Thoracic aorta (tissue), 2 donors: ENCODE measurements around the gene GASK1A. TPM values are rescaled to one million over a fixed set of nuclear protein-coding genes. Genes with fewer than 3 reads are reported as not detected.

Source experiments
- ATAC-seq: fragments of 150-250 bp; one replicate; pipeline ENCODE4 v1.8.0; 2017; ENCODE audit warnings: low read depth; ENCODE audit not compliant: insufficient number of reproducible peaks, low FRiP score
- DNase-seq: peaks from one replicate; pipeline ENCODE4 v3.0.0-alpha.2; 2020; ENCODE audit warnings: low spot score
- H3K27ac ChIP-seq, 2 donors: fragments of 200-600 bp; sonication (generic); 1 replicate in 1 of 2; 2 replicates in 1 of 2; pipeline ENCODE4 v1.5.1; 2016; ENCODE audit warnings: mild to moderate bottlenecking in 2 of 2, moderate library complexity in 2 of 2
- H3K27me3 ChIP-seq: fragments of 200-600 bp; sonication (generic); replicated peaks from 2 replicates; pipeline ENCODE4 v1.6.0; 2016; ENCODE audit warnings: mild to moderate bottlenecking; ENCODE audit not compliant: insufficient read depth
- H3K36me3 ChIP-seq: fragments of 200-600 bp; sonication (generic); one replicate; pipeline ENCODE4 v1.5.1; 2016
- H3K4me1 ChIP-seq, 2 donors: fragments of 200-600 bp; sonication (generic); 1 replicate in 1 of 2; 2 replicates in 1 of 2; pipeline versions ENCODE4 v1.5.1 to v1.6.0; 2016; ENCODE audit warnings: low read depth in 2 of 2, mild to moderate bottlenecking in 1 of 2; ENCODE audit not compliant: control insufficient read depth in 1 of 2
- H3K4me3 ChIP-seq: fragments of 200-600 bp; sonication (generic); 2 replicates; pipeline ENCODE4 v1.5.1; 2016; ENCODE audit warnings: mild to moderate bottlenecking
- H3K9me3 ChIP-seq: fragments of 200-600 bp; sonication (generic); 2 replicates; pipeline ENCODE4 v1.5.1; 2016
- total RNA-seq, 2 donors: library from RNA; depleted of rRNA; stranded (reverse); fragments of >200 nt; gene quantifications; one replicate each; pipeline versions ENCODE4 v1.1.0 to v1.2.3, GENCODE V29; 2016
- TF ChIP-seq, protein P1 (sequence below): fragments of 200-600 bp; sonication (generic); IDR thresholded peaks from one replicate; pipeline ENCODE4 v1.5.1; 2019; ENCODE audit warnings: antibody characterized with exemption

The GASK1A gene
- total RNA-seq, 2 donors from 2014 or later = 10.2 to 37.3 TPM

GRCh38 chr3:43095370-43095769, 116.3 kb downstream of the GASK1A start:
- no peaks in the 10 kb centered on the region for H3K27me3 ChIP-seq
- no peaks in the 10 kb centered on the region for H3K4me1 ChIP-seq
- ATAC-seq (no peak), DNase-seq (no peak)
- TF ChIP-seq, protein P1, sequence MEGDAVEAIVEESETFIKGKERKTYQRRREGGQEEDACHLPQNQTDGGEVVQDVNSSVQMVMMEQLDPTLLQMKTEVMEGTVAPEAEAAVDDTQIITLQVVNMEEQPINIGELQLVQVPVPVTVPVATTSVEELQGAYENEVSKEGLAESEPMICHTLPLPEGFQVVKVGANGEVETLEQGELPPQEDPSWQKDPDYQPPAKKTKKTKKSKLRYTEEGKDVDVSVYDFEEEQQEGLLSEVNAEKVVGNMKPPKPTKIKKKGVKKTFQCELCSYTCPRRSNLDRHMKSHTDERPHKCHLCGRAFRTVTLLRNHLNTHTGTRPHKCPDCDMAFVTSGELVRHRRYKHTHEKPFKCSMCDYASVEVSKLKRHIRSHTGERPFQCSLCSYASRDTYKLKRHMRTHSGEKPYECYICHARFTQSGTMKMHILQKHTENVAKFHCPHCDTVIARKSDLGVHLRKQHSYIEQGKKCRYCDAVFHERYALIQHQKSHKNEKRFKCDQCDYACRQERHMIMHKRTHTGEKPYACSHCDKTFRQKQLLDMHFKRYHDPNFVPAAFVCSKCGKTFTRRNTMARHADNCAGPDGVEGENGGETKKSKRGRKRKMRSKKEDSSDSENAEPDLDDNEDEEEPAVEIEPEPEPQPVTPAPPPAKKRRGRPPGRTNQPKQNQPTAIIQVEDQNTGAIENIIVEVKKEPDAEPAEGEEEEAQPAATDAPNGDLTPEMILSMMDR = no peak
- no peaks in the 10 kb centered on the region for H3K9me3 ChIP-seq
- no peaks in the 10 kb centered on the region for H3K36me3 ChIP-seq
- no peak overlapping the region for H3K4me3 ChIP-seq
- H3K27ac ChIP-seq = no peak overlapping the region

DNA sequence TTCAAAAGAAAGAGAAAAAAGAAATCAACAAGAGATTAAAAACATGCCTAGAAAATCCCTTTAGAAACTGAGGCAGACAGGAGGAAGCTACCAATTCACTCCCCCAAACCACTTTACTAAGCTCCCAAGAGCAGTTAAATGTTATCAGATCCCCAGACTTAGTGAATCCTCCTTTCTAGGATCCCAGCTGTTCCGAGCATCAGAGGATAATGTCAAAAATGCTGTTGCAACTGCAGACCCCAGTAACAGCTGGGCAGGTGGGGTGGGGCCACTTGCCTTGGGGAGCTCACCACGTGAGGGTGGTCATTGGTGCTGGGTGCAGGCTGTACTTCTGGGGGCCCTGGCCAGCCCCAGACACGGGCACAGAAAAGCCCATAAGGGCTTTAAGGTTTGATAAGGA, 117.7 kb downstream of the GASK1A start:
- H3K36me3 ChIP-seq = no peaks in the 10 kb centered on the region
- no peak overlapping the region for H3K27ac ChIP-seq
- TF ChIP-seq, protein P1 = no peak
- H3K4me3 ChIP-seq = no peak overlapping the region
- H3K4me1 ChIP-seq = no peaks in the 10 kb centered on the region
- ATAC-seq (no peak), DNase-seq (no peak)
- H3K27me3 ChIP-seq = no peaks in the 10 kb centered on the region
- H3K9me3 ChIP-seq = no peaks in the 10 kb centered on the region

DNA sequence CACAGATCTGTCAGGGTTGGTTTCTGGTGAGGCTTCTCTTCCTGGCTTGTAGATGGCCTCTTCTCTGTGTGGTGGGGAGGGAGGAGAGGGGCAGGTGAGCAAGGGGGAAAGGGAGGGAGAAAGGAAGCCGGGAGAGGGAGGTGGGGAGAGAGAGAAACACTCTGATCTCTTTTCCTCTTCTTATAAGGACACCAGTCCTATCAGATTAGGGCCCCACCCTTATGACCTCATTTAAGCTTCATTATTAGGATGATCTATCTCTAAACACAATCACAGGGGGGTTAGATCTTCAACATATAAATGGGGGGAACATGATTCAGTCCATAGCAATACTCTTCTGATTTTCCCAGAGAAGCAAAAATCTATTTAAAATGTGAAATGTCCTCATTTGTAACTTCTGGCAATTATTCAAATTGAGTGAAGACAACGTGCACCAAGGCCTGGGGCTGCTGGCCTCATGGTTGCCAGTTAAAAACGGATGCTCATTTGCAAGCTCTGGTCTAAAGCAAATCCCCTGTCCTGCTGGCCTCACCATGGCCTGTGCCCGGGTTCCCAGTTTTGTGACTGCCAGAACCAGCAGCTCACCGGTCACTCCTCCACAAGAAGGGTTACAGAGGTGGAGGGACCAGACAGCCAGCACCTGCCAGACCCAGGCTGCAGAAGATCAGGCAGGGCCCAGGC, 118.4 kb downstream of the GASK1A start:
- Histone ChIP-seq H3K27ac (no peak overlapping the region), H3K9me3 (no peaks in the 10 kb centered on the region), H3K27me3 (no peaks in the 10 kb centered on the region), H3K4me1 (no peaks in the 10 kb centered on the region), H3K4me3 (no peak overlapping the region), H3K36me3 (no peaks in the 10 kb centered on the region)
- ATAC-seq (no peak), DNase-seq (no peak)
- TF ChIP-seq, protein P1 = no peak

DNA sequence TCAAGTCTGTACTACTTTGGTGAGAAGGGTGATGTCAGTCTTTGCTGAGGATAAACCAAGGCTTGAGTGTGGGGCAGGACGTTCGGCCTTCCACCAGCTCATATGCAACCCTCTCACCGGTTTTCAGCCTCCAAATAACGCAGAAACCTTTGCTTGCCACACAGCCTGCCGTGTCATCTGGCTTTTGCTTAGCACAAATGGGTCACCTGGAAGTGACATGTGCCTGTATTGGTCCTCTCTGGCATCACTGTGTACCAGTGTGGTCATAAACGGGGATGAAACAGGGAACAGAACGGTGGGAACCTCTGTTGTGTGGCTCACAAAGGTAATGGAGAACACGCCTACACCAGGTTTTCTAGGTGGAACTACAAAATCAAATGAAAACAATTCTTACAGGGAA, 119.7 kb downstream of the GASK1A start:
- Histone ChIP-seq H3K4me3 (no peak overlapping the region), H3K9me3 (no peaks in the 10 kb centered on the region), H3K4me1 (no peaks in the 10 kb centered on the region), H3K27ac (no peak overlapping the region), H3K27me3 (no peaks in the 10 kb centered on the region), H3K36me3 (no peaks in the 10 kb centered on the region)
- TF ChIP-seq, protein P1 = no peak
- DNase-seq (no peak), ATAC-seq (no peak)

DNA sequence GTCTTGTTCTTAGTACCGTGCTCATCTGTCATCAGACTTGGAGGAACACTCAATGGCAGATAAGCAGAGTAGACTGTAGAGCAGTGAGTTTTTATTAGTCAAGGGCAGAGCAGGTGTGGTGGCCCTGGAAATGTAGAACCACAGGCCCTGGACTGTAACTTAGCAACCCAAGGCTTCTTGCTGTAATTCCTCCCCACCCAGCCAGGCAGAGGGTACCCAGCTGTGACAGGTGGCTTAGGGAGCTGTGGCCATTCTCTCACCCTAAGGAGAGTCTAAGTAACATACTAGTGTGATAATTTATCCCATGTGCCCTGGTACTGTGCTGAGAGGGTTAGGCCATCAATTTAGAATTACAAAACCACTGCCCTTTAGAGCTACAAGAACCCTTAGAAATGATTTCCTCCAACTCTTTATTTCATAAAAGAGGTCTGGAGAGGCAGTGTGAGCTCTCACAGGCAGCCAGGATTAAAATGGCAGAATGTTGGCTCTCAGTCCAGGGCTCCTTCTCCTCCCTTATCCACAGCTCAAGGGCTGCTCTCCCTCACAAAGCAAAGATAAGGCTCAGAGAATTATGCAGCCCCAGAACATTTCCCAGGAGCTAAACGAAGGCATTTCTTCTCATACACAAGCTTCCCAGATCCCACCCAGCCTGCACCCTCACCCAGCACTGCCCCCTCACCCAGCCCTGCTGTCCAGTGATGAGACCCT, 123.8 kb downstream of the GASK1A start:
- no peaks in the 10 kb centered on the region for H3K27me3 ChIP-seq
- H3K4me3 ChIP-seq = no peak overlapping the region
- no peak overlapping the region for H3K27ac ChIP-seq
- H3K4me1 ChIP-seq = peaks cover 0 to 16% of the 10 kb centered on the region in 2 donors
- no peaks in the 10 kb centered on the region for H3K9me3 ChIP-seq
- DNase-seq (no peak), ATAC-seq (no peak)
- no peaks in the 10 kb centered on the region for H3K36me3 ChIP-seq
- TF ChIP-seq, protein P1 = no peak
